ENCODE results near the gene IER3IP1.

Gene IER3IP1

DNA sequence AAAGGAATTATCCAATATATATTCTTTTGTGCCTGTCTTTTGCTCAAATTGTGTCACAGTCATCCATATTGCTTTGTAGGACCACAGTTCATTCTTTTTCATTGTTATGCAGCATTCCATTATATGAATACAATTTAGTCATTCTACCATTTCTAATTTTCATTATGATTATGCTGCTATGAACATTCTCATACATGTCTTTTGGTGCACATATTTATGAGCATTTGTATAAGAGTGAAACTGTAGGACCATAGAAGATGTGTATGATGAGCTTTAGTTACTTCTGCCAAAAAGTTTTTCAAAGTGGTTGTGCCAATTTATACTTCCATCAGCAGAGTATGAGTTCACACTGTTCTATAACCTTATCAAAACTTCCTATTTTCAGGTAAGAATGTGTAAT is 7.7 kb downstream of the IER3IP1 start:
- Histone ChIP-seq H3K9me2 (replicated peaks; ENCODE audit: insufficient read depth, low read length) (no peaks in the 10 kb centered on the region), H3K9ac (ENCODE audit: low read length) (no peak overlapping the region), H3F3A (ENCODE audit: insufficient read depth) (no peaks in the 10 kb centered on the region), H3K27ac (ENCODE audit: low read depth, low read length) (no peak overlapping the region), H4K20me1 (ENCODE audit: low read depth, low read length) (peaks cover 29% of the 10 kb centered on the region), H2AFZ (ENCODE audit: low read depth, low read length, severe bottlenecking) (no peak overlapping the region), H3K36me3 (ENCODE audit: low read length) (peaks cover 3% of the 10 kb centered on the region; the same call in 1 of the 2 replicates), H3K9me3 (ENCODE audit: insufficient read depth, low read length) (no peaks in the 10 kb centered on the region), H3K4me3 (ENCODE audit: insufficient read depth, low read length, poor library complexity, severe bottlenecking) (no peak overlapping the region), H3K27me3 (ENCODE audit: low read length) (no peaks in the 10 kb centered on the region), H3K4me2 (ENCODE audit: low read depth, low read length, poor library complexity, severe bottlenecking) (no peak overlapping the region), H3K79me2 (ENCODE audit: insufficient read depth, low read length) (peaks cover 97% of the 10 kb centered on the region)
- TF ChIP-seq CTCF (IDR thresholded peaks at IDR 0.05; ENCODE audit: insufficient read depth, low read length, poor library complexity, severe bottlenecking): no peak
- no peak for TF ChIP-seq EZH2phosphoT487 (conservative IDR thresholded peaks at IDR 0.05; ENCODE audit: low read length)

DNA sequence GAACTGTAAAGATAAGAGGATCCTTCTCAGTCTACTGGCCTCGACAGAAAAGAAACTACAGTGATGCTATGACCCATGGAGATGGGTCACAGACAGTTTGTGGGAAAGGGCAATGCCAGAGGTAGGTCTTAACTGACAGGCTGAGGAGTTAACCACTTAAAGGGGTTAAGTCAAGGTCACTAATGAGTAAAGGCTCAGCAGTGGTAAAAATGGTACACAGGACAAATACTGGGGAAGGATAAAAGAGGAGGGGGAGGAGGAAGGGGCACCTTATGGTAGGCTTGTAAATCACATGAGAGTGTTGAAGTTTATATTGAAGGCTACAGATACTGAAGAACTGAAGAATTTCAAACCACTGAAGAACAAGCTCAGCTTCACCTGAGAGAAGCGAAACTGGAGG is 9.9 kb downstream of the IER3IP1 start:
- Histone ChIP-seq H3F3A (ENCODE audit: insufficient read depth) (no peaks in the 10 kb centered on the region), H3K4me2 (ENCODE audit: low read depth, low read length, poor library complexity, severe bottlenecking) (no peak overlapping the region), H3K4me3 (ENCODE audit: insufficient read depth, low read length, poor library complexity, severe bottlenecking) (no peak overlapping the region), H4K20me1 (ENCODE audit: low read depth, low read length) (peaks cover 23% of the 10 kb centered on the region), H3K9me2 (replicated peaks; ENCODE audit: insufficient read depth, low read length) (no peaks in the 10 kb centered on the region), H3K79me2 (ENCODE audit: insufficient read depth, low read length) (peaks cover 96% of the 10 kb centered on the region), H2AFZ (ENCODE audit: low read depth, low read length, severe bottlenecking) (no peak overlapping the region), H3K27ac (ENCODE audit: low read depth, low read length) (no peak overlapping the region), H3K27me3 (ENCODE audit: low read length) (no peaks in the 10 kb centered on the region), H3K9ac (ENCODE audit: low read length) (no peak overlapping the region), H3K9me3 (ENCODE audit: insufficient read depth, low read length) (no peaks in the 10 kb centered on the region), H3K36me3 (ENCODE audit: low read length) (peaks cover 3% of the 10 kb centered on the region; the same call in 1 of the 2 replicates)
- TF ChIP-seq EZH2phosphoT487 (conservative IDR thresholded peaks at IDR 0.05; ENCODE audit: low read length) (no peak), CTCF (IDR thresholded peaks at IDR 0.05; ENCODE audit: insufficient read depth, low read length, poor library complexity, severe bottlenecking) (no peak)

DNA sequence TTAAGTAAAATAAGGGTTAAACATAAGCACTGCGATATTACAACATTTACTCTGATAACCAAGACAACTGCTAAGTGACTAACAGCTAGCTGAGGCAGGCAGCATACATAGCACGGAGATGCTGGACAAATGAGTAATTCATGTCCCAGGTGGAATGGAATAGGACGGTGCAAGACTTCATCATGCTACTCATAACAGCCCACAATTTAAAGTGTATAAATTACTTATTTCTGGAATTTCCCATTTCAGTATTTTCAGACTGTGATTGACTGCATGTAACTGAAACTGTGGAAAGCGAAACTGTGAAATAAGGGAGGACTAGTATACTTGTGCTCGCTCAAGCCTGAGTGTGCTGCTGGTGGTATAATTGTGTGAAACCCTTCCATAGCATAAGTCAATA is 12.9 kb downstream of the IER3IP1 start:
- Histone ChIP-seq H3K79me2 (ENCODE audit: insufficient read depth, low read length) (peaks cover 95% of the 10 kb centered on the region), H3K36me3 (ENCODE audit: low read length) (no peaks in the 10 kb centered on the region), H3K27ac (ENCODE audit: low read depth, low read length) (no peak overlapping the region), H3K4me3 (ENCODE audit: insufficient read depth, low read length, poor library complexity, severe bottlenecking) (no peak overlapping the region), H3F3A (ENCODE audit: insufficient read depth) (no peaks in the 10 kb centered on the region), H3K4me2 (ENCODE audit: low read depth, low read length, poor library complexity, severe bottlenecking) (peak overlapping the region; percentile 2), H3K9me3 (ENCODE audit: insufficient read depth, low read length) (no peaks in the 10 kb centered on the region), H3K9ac (ENCODE audit: low read length) (no peak overlapping the region), H3K27me3 (ENCODE audit: low read length) (no peaks in the 10 kb centered on the region), H3K9me2 (replicated peaks; ENCODE audit: insufficient read depth, low read length) (no peaks in the 10 kb centered on the region), H2AFZ (ENCODE audit: low read depth, low read length, severe bottlenecking) (no peak overlapping the region), H4K20me1 (ENCODE audit: low read depth, low read length) (peaks cover 7% of the 10 kb centered on the region)
- no peak for TF ChIP-seq EZH2phosphoT487 (conservative IDR thresholded peaks at IDR 0.05; ENCODE audit: low read length)
- TF ChIP-seq CTCF (IDR thresholded peaks at IDR 0.05; ENCODE audit: insufficient read depth, low read length, poor library complexity, severe bottlenecking): no peak
